SJCRH30 (cell line): ENCODE measurements around the gene LMX1B. TPM values are rescaled to one million over a fixed set of nuclear protein-coding genes. Genes with fewer than 3 reads are reported as not detected.

Source experiments
- DNase-seq, 2 experiments: peaks; one replicate each; pipeline ENCODE4 v3.0.0-alpha.2; 2015 to 2020
- H3K27ac ChIP-seq: fragments of 250-450 bp; sonication (Bioruptor Pico); 2 replicates; pipeline ENCODE4 v1.5.1; 2020; ENCODE audit warnings: mild to moderate bottlenecking, moderate library complexity
- H3K27me3 ChIP-seq: fragments of 250-450 bp; sonication (Bioruptor Pico); 2 replicates; pipeline ENCODE4 v1.5.1; 2020; ENCODE audit warnings: mild to moderate bottlenecking, moderate library complexity
- H3K36me3 ChIP-seq: fragments of 250-450 bp; sonication (Bioruptor Pico); 2 replicates; pipeline ENCODE4 v1.5.1; 2020; ENCODE audit warnings: mild to moderate bottlenecking, moderate library complexity
- H3K4me1 ChIP-seq: fragments of 250-450 bp; sonication (Bioruptor Pico); 2 replicates; pipeline ENCODE4 v1.5.1; 2020; ENCODE audit warnings: mild to moderate bottlenecking, moderate library complexity
- H3K4me3 ChIP-seq: fragments of 250-450 bp; sonication (Bioruptor Pico); 2 replicates; pipeline ENCODE4 v1.5.1; 2020; ENCODE audit warnings: mild to moderate bottlenecking, moderate library complexity
- H3K9me3 ChIP-seq: fragments of 250-450 bp; sonication (Bioruptor Pico); replicated peaks from 2 replicates; pipeline ENCODE4 v1.5.1; 2020; ENCODE audit warnings: mild to moderate bottlenecking, moderate library complexity
- total RNA-seq: library from RNA; depleted of rRNA; stranded (reverse); fragments of >200 nt; shearing (Covaris generic); gene quantifications from 2 replicates; pipeline ENCODE4 v1.2.3, GENCODE V29; 2014

LMX1B gene
- total RNA-seq, 1 experiment from 2014 or later, result 10.3 TPM

DNA sequence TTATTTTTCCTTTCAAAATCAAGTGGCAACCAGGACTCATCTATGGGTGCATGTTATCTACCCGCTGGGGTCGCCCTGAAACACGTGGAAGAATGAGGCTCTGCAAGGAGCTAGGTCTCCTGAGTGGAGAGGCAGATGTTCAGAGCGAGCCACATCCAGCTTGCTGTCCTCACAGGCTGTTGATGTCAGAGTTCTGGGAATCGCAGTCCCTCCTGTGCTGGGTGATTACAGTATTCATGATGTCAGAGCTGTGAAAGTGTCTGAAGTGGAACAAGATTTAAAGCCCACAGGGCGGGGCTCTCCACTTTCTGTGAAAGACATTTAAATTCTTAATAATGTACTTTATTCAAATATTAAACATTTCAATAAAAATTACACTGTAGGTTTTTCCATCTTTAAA, 24.4 kb upstream of the LMX1B start:
- H3K4me3 ChIP-seq, result no peak overlapping the region
- H3K4me1 ChIP-seq, result peaks cover 23% of the 10 kb centered on the region
- no peaks in the 10 kb centered on the region for H3K36me3 ChIP-seq
- no peaks in the 10 kb centered on the region for H3K9me3 ChIP-seq
- H3K27ac ChIP-seq, result no peak overlapping the region
- no peaks in the 10 kb centered on the region for H3K27me3 ChIP-seq
- no peak for DNase-seq

DNA sequence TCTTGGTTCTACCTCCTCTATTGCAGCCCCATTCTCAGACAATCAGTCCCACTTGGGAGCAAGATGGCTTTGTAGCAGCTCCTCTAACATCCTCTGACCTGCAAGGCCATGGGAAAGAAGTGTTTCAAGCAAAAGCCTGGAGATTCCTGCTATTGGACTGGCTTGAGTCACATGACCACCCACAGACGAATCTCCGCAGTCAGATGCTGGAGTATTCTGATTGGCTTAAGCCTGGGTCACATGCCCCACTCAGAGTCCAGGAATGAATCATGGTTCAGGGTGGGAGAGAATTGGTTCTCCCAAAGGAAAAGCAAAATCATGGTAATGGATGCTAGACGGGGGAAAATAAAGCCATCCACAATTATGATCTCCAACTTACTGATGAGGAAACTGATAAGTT, 22.6 kb upstream of the LMX1B start:
- Histone ChIP-seq H3K4me1 (peaks cover 23% of the 10 kb centered on the region), H3K27ac (no peak overlapping the region), H3K4me3 (no peak overlapping the region), H3K36me3 (no peaks in the 10 kb centered on the region), H3K27me3 (no peaks in the 10 kb centered on the region), H3K9me3 (0 out of 2 replicates have a peak, but pooled peaks cover 3% of the 10 kb centered on the region)
- peak; percentile 76 to 87 for DNase-seq

DNA sequence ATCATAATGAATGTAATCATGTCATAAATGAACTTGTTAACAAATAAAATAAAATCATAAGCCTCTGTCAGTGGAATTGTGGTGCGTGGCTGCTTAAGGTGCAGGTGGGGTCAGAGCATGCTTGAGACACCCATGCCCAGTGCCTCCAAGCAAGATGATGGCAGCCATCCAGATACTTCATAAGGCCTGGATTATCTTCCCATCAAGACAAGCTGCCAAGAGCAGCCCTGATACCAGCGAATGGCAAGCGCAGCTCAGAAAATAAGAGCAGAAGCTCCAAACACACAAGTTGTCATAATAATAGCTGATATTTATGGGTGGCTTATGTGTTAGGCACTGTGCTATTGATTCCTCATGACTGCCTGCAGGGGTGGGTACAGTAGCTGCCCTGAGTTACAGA, 21.8 kb upstream of the LMX1B start:
- DNase-seq, result no peak
- H3K4me1 ChIP-seq, result peaks cover 18% of the 10 kb centered on the region
- H3K9me3 ChIP-seq, result 0 out of 2 replicates have a peak, but pooled peaks cover 5% of the 10 kb centered on the region
- H3K4me3 ChIP-seq, result no peak overlapping the region
- H3K27me3 ChIP-seq, result no peaks in the 10 kb centered on the region
- H3K27ac ChIP-seq, result no peak overlapping the region
- H3K36me3 ChIP-seq, result no peaks in the 10 kb centered on the region

DNA sequence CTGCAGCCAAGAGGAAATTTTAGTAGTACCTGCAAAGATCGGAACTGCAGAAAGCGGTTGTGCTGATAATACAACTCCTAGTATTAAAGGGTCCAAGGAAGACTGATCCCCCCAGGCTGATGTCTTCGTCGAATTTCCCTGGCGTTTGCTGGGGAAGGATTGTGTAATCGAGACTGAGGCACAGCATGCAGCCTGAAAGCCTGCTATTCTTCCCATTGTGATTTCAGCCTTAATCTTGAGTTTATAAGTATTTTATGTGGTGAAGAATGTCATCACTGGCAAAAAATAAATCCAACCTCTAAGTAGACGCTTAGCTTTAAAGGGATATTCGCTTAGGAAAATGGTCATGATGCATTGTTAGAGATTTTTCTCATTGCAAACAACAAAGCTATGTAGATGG, 21.3 kb upstream of the LMX1B start:
- H3K27ac ChIP-seq, result no peak overlapping the region
- no peak overlapping the region for H3K4me3 ChIP-seq
- H3K27me3 ChIP-seq, result no peaks in the 10 kb centered on the region
- 0 out of 2 replicates have a peak, but pooled peaks cover 5% of the 10 kb centered on the region for H3K9me3 ChIP-seq
- no peaks in the 10 kb centered on the region for H3K36me3 ChIP-seq
- no peak for DNase-seq
- peaks cover 12% of the 10 kb centered on the region for H3K4me1 ChIP-seq

DNA sequence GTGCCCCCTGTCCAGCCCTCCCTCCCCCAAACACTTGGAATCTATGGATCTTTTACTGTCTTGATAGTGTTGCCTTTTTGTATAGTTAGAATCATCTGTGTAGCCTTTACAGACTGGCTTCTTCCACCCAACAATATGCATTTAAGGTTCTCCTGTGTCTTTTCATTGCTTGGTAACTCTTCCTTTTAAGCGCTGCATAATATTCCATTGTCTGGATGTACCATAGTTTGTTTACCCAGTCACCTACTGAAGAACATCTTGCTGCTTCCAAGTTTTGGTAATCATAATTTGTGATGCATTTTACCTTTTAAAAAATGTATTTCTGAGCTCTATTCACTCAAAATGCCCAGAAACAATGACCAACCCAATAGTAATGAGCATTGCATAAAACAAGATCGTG, 17.7 kb upstream of the LMX1B start:
- Histone ChIP-seq H3K4me3 (no peak overlapping the region), H3K9me3 (0 out of 2 replicates have a peak, but pooled peaks cover 5% of the 10 kb centered on the region), H3K27ac (no peak overlapping the region), H3K4me1 (no peaks in the 10 kb centered on the region), H3K36me3 (no peaks in the 10 kb centered on the region), H3K27me3 (no peaks in the 10 kb centered on the region)
- DNase-seq, result no peak

DNA sequence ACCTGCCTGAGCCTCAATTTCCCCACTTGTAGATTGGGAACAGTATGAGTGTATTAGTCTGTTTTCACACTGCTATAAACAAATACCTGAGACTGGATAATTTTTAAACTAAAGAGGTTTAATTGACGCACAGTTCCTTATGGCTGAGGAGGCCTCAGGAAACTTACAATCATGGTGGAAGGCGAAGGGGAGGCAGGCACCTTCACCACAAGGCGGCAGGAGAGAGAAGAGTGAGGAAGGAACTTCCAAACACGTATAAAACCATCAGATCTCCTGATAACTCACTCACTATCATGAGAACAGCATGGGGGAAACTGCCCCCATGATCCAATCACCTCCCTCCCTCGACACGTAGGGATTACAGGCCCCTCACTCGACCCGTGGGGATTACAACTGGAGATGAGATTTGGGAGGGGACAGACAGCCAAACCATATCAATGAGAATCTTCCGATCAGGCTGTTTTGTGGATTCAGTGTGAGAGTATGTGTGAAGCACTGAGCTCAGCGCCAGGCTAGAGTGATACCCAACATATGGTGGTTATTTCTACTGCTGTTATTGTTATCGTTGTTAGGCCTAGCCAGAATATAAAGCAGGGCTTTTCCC, 14.6 kb upstream of the LMX1B start:
- DNase-seq, result no peak
- Histone ChIP-seq H3K27me3 (no peaks in the 10 kb centered on the region), H3K4me3 (no peak overlapping the region), H3K27ac (no peak overlapping the region), H3K36me3 (no peaks in the 10 kb centered on the region), H3K4me1 (peaks cover 4% of the 10 kb centered on the region; the same call in 1 of the 2 replicates), H3K9me3 (0 out of 2 replicates have a peak, but pooled peaks cover 5% of the 10 kb centered on the region)

DNA sequence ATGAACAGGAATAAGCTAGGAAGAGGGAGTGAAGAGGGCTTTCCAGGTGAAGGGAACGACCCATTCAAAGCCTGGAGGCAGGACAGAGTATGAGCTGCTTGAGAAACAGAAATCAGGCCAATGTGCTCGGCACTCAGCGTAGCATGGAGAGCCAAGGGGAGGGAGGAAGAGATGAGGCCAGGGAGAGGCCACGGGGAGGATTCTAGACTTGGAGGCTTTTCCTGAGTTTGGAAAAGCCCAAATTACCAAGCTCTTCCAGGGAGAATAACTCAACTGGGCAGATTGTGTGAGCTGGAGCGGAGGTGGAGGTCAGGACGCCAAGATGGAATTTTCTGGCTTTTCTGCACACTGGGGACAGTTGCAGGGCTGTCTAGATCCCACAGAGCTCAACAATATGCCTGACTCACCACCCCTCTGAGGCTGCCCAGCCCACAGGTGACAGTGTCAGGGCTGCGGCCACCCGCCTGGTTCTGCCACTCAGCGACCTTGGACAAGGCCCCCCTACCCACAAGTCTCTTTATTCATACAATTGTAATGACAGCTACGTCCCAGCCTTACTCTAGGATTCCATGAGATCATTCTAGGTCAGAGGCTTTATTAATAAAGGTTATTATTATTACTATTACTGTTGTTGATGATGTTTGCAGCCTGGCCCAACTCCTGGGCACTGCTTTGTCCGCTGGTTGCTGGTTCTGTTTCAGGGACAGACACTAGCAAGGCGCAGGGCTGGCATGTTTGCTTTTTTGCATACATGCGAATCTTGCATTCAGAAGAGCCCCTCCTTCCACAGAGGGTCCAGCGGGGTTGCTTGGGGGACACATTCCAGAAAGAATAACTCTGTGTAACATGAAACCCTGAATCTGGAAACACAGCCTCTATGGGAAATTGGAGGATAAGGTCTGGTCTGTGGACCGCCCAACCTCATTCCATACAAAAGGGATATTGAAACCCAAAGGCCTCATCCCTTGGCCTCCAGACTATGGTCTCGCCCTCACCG, 9.4 kb upstream of the LMX1B start:
- H3K4me1 ChIP-seq, result peaks cover 28% of the 10 kb centered on the region
- H3K27me3 ChIP-seq, result no peaks in the 10 kb centered on the region
- peak; percentile 57 to 75 for DNase-seq
- no peak overlapping the region for H3K4me3 ChIP-seq
- H3K27ac ChIP-seq, result no peak overlapping the region; the same call in 1 of the 2 replicates
- no peaks in the 10 kb centered on the region for H3K9me3 ChIP-seq
- H3K36me3 ChIP-seq, result no peaks in the 10 kb centered on the region

DNA sequence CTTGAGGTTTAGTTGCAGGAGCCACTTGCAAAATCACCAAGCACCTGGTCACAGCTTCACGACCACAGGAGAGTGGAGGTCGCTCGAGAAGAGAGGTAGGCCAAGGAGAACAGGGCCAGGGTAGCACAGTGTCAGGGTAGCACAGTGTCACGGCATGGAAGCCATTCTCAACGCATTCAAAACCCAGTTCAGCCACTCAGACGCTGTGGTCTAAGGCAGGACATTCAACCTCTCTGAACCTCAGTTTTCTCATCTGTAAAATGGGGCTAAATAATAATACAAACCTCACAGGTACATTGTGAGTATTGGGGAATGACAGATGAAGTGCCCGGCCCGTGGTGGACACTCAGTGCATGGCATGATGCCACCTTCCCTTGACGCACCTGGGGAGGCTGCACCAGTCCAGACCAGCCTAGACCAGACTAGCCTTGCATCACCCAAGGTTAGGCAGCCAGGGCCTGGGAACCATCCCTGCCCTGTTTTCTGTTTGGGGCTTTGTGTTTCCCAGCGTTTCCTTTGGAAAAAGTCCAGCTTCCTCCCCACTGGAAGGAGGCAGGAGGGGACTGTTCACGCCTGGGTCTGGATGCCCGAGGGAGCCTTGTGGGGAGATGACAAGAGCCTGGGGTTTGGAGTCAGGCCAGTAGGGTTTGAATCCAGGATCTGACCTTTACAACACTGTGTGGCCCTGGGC, 7.8 kb upstream of the LMX1B start:
- no peaks in the 10 kb centered on the region for H3K27me3 ChIP-seq
- peak; percentile 73 to 74 for DNase-seq
- H3K4me3 ChIP-seq, result no peak overlapping the region

DNA sequence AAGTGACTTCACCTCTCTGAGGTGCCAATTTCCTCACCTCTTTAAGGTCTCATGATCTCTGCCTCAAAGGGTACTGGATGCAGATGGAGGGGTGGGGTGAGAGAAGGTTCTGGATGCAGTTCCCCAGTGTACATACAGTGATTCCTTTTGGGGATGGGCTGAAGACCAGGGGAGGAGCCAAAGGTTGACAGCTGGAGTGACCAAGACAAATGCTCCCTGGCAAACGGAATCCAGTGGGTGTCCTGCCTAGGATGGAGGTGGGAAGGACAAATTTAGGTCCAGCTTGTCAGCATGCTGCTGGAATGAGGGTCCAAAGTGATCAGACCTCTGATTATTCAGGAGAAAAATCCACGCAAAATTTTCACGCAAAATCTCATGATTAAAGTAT, 7.3 kb upstream of the LMX1B start:
- Histone ChIP-seq H3K27ac (no peak overlapping the region), H3K4me3 (no peak overlapping the region)
- DNase-seq, result peak; percentile 45 to 60

More for the DNA sequence above, 7.8 kb upstream of the LMX1B start:
- Histone ChIP-seq H3K27ac (no peak overlapping the region), H3K4me1 (peaks cover 28% of the 10 kb centered on the region), H3K9me3 (no peaks in the 10 kb centered on the region), H3K36me3 (no peaks in the 10 kb centered on the region)

DNA sequence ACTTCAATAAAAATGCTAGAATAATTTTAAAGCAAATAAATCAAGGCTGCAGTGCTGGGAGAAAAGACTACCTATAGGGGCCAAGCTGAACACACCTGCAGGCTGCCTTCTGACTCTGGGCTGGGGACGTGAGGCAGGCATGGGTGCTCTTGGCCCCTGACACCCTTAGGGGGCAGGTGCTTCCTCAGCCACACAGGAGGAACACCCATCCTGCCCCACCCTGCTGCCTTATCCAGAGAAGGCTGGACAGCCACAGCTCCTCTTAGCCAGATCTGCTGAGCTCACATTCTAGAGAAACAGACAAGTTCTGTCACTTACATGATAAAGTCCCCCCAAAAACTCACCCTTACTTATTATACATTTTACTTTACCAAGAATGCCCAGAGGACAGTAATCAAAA, 6.6 kb upstream of the LMX1B start:
- Histone ChIP-seq H3K9me3 (no peaks in the 10 kb centered on the region), H3K4me1 (peaks cover 30% of the 10 kb centered on the region), H3K27ac (no peak overlapping the region), H3K36me3 (no peaks in the 10 kb centered on the region), H3K27me3 (no peaks in the 10 kb centered on the region), H3K4me3 (no peak overlapping the region)
- DNase-seq, result no peak

More for the DNA sequence above, 7.3 kb upstream of the LMX1B start:
- no peaks in the 10 kb centered on the region for H3K36me3 ChIP-seq
- H3K9me3 ChIP-seq, result no peaks in the 10 kb centered on the region
- no peaks in the 10 kb centered on the region for H3K27me3 ChIP-seq
- peaks cover 30% of the 10 kb centered on the region for H3K4me1 ChIP-seq

DNA sequence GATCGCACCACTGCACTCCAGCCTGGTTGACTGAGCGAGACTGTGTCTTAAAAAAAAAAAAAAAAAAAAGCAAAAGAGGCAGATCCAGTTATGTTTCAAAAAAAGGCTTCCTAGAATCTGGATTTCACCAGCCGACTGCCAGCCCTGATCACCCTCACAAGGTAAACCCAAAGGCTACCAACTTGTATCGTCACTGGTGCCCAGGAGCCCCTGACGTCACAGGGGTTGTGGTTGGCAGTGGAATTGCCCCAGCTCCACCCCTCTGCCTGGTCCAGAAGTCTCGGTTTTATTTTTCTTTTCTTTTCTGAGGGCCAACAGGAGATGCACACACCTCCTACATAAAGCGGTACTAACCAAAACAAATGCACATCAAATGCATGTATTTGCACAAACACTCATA, 6.0 kb upstream of the LMX1B start:
- Histone ChIP-seq H3K4me3 (no peak overlapping the region), H3K27me3 (no peaks in the 10 kb centered on the region), H3K9me3 (no peaks in the 10 kb centered on the region), H3K36me3 (no peaks in the 10 kb centered on the region), H3K4me1 (peaks cover 30% of the 10 kb centered on the region), H3K27ac (no peak overlapping the region)
- DNase-seq, result no peak

DNA sequence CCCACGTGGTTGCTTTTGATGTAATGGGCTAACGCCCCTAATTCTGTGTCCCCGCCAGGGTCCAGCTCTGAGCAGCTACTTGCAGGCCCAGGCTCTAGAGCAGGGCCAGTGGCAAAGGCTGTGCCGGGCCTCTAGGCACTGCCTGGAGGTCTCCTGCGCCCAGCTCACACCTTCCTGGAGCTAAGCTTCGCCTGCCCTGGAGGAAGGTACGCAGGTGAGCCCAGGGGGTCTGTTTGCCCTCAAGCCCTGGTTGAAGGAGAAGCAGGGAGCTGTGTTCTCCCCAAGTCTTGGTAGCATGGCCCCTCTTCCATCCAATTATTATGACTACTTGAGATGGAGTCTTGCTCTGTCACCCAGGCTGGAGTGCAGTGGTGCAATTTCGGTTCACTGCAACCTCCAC, 5.2 kb upstream of the LMX1B start:
- H3K9me3 ChIP-seq, result no peaks in the 10 kb centered on the region
- H3K36me3 ChIP-seq, result no peaks in the 10 kb centered on the region
- no peak overlapping the region for H3K27ac ChIP-seq
- peaks cover 30% of the 10 kb centered on the region for H3K4me1 ChIP-seq
- no peaks in the 10 kb centered on the region for H3K27me3 ChIP-seq
- H3K4me3 ChIP-seq, result no peak overlapping the region
- DNase-seq, result no peak

DNA sequence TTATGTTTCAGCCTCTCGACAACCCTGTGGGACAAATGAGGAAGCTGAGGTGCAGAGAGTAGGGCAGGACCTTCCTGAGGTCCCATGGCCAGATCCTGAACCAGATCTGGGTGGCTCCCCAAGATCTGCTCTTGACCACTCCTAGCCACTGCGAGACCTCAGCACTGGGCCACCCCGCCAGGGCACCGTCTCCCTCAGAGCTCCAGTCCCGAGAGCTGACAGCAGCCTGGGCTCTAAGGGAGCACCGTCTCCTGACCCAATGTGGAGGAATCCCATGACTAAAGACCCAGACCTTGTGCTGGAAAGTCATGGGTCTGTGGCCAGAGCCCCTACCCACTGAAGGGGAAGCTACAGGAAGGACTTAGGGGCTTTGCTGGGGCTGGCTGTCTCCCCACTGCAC, 4.5 kb upstream of the LMX1B start:
- Histone ChIP-seq H3K4me1 (peaks cover 26% of the 10 kb centered on the region), H3K9me3 (no peaks in the 10 kb centered on the region), H3K4me3 (no peak overlapping the region), H3K36me3 (no peaks in the 10 kb centered on the region), H3K27ac (no peak overlapping the region), H3K27me3 (no peaks in the 10 kb centered on the region)
- no peak for DNase-seq

DNA sequence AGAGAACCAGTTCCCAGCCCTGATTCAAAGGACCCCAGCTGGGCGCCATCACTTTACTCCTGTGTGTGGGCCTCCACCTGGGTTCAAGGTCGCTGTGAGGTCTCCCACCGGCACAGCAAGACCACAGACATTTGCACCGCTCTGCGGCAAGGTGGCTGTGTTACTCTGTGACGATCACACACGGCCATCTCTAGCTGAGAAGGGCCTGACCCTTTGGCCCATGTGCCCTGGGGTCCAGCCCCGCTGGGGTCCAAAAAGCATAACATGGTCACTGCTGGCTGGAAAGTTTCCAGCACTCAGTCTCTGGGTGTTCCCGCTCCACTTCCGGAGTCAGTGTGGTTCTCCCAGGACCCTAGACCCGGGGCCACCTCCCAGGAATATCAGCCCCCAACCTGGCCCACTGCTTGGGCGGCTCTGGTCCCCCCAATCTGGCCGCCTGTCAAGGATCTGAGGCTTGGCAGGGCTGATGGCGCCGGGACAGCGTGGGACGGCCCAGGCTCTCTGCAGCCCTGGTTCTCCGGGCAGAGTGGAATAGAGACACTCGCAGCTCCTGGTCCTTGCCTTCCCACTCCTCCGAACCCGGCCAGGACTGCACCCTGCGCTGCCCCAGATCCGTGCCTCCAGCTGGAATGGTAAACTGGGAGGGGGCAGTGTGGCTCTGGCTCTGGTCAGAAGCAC, 3.9 kb upstream of the LMX1B start:
- Histone ChIP-seq H3K4me1 (peaks cover 19% of the 10 kb centered on the region), H3K4me3 (no peak overlapping the region), H3K9me3 (no peaks in the 10 kb centered on the region), H3K36me3 (no peaks in the 10 kb centered on the region), H3K27me3 (no peaks in the 10 kb centered on the region), H3K27ac (no peak overlapping the region)
- DNase-seq, result no peak
